WTC11 (cell line): ENCODE measurements around the gene GSG1L. TPM values are rescaled to one million over a fixed set of nuclear protein-coding genes. Genes with fewer than 3 reads are reported as not detected.

Experiments
- ATAC-seq: fragments of 200-7000 bp; cut with Tn5 transposase; 2 replicates; pipeline ENCODE4 v1.10.0; 2021; ENCODE audit warnings: mild to moderate bottlenecking, moderate library complexity
- CTCF ChIA-PET: fragments of 300-600 bp; sonication (Branson Sonifier 250); formaldehyde crosslinking; loops from one replicate; lab custom pipeline; 2021; ENCODE audit warnings: antibody characterized with exemption; lab: Charles Lee
- POLR2A ChIA-PET: fragments of 350-600 bp; sonication (Branson Sonifier 250); formaldehyde crosslinking; loops from one replicate; lab custom pipeline; 2021; ENCODE audit warnings: antibody characterized with exemption; lab: Charles Lee
- DNase-seq: peaks from one replicate; pipeline ENCODE4 v3.0.0; 2021; ENCODE audit warnings: low spot score
- H3K27ac Mint-ChIP-seq: 2 replicates; pipeline ENCODE4 v1.8.0; 2021; ENCODE audit warnings: mixed read lengths
- H3K27me3 Mint-ChIP-seq: 2 replicates; pipeline ENCODE4 v1.8.0; 2021; ENCODE audit warnings: low read depth, mild to moderate bottlenecking, moderate library complexity, mixed read lengths
- H3K36me3 Mint-ChIP-seq: 2 replicates; pipeline ENCODE4 v1.8.0; 2021; ENCODE audit warnings: mixed read lengths
- H3K4me1 Mint-ChIP-seq: 2 replicates; pipeline ENCODE4 v1.8.0; 2022; ENCODE audit warnings: mixed read lengths
- H3K4me3 Mint-ChIP-seq: 2 replicates; pipeline ENCODE4 v1.8.0; 2021; ENCODE audit warnings: mild to moderate bottlenecking, moderate library complexity, mixed read lengths
- H3K9me3 Mint-ChIP-seq: 2 replicates; pipeline ENCODE4 v1.8.0; 2021; ENCODE audit warnings: mixed read lengths
- ATF1 ChIP-seq: sonication (generic); formaldehyde crosslinking; IDR thresholded peaks from 2 replicates; pipeline ENCODE4 v1.8.1; 2023; ENCODE audit warnings: mild to moderate bottlenecking, moderate library complexity, missing genetic modification reagents
- ATF3 ChIP-seq: sonication (generic); formaldehyde crosslinking; conservative IDR thresholded peaks from 2 replicates; pipeline ENCODE4 v1.8.1; 2022; ENCODE audit warnings: mild to moderate bottlenecking, missing genetic modification reagents
- CBFB ChIP-seq: sonication (generic); formaldehyde crosslinking; IDR thresholded peaks from 2 replicates; pipeline ENCODE4 v1.8.1; 2022; ENCODE audit warnings: mild to moderate bottlenecking, low read depth, missing genetic modification reagents
- E2F1 ChIP-seq: sonication (generic); formaldehyde crosslinking; IDR thresholded peaks from 2 replicates; pipeline ENCODE4 v1.8.0; 2022; ENCODE audit warnings: mild to moderate bottlenecking, missing genetic modification reagents
- FOXJ3 ChIP-seq: sonication (generic); formaldehyde crosslinking; IDR thresholded peaks from 2 replicates; pipeline ENCODE4 v1.9.0; 2021; ENCODE audit warnings: missing genetic modification reagents, mild to moderate bottlenecking, borderline replicate concordance
- GRHL2 ChIP-seq: fragments of 250-450 bp; sonication (Bioruptor Pico); IDR thresholded peaks from 2 replicates; pipeline ENCODE4 v1.8.0; 2022; ENCODE audit warnings: mild to moderate bottlenecking, moderate library complexity; ENCODE audit not compliant: insufficient replicate concordance, severe bottlenecking
- HMGA2 ChIP-seq: fragments of 250-450 bp; sonication (Bioruptor Pico); IDR thresholded peaks from 2 replicates; pipeline ENCODE4 v1.4.0; 2021; ENCODE audit warnings: mild to moderate bottlenecking, moderate library complexity
- MXD4 ChIP-seq: fragments of 250-450 bp; sonication (Bioruptor Pico); IDR thresholded peaks from 2 replicates; pipeline ENCODE4 v1.8.0; 2021; ENCODE audit warnings: mild to moderate bottlenecking, moderate library complexity, borderline replicate concordance
- MYBL2 ChIP-seq: sonication (generic); formaldehyde crosslinking; IDR thresholded peaks from 2 replicates; pipeline ENCODE4 v1.8.1; 2023; ENCODE audit warnings: mild to moderate bottlenecking, moderate library complexity, missing genetic modification reagents
- OVOL2 ChIP-seq: fragments of 250-450 bp; sonication (Bioruptor Pico); IDR thresholded peaks from 2 replicates; pipeline ENCODE4 v1.9.0; 2021; ENCODE audit warnings: mild to moderate bottlenecking, borderline replicate concordance
- RELA ChIP-seq: sonication (generic); formaldehyde crosslinking; IDR thresholded peaks from 2 replicates; pipeline ENCODE4 v1.8.1; 2022; ENCODE audit warnings: missing genetic modification reagents, mild to moderate bottlenecking, borderline replicate concordance
- SMAD4 ChIP-seq: sonication (generic); formaldehyde crosslinking; IDR thresholded peaks from 2 replicates; pipeline ENCODE4 v1.8.0; 2022; ENCODE audit warnings: mild to moderate bottlenecking, missing genetic modification reagents
- SOX15 ChIP-seq: fragments of 250-450 bp; sonication (Bioruptor Pico); IDR thresholded peaks from 2 replicates; pipeline ENCODE4 v1.9.0; 2021; ENCODE audit warnings: mild to moderate bottlenecking
- TCF7 ChIP-seq: sonication (generic); formaldehyde crosslinking; IDR thresholded peaks from 2 replicates; pipeline ENCODE4 v1.8.0; 2022; ENCODE audit warnings: mild to moderate bottlenecking, low read depth, missing genetic modification reagents, moderate library complexity
- TEAD4 ChIP-seq: sonication (generic); formaldehyde crosslinking; IDR thresholded peaks from 2 replicates; pipeline ENCODE4 v1.8.0; 2022; ENCODE audit warnings: mild to moderate bottlenecking, missing genetic modification reagents
- TP53 ChIP-seq: sonication (generic); formaldehyde crosslinking; IDR thresholded peaks from 2 replicates; pipeline ENCODE4 v1.8.1; 2023; ENCODE audit warnings: mild to moderate bottlenecking, missing genetic modification reagents
- ZMAT4 ChIP-seq: fragments of 250-450 bp; sonication (Bioruptor Pico); IDR thresholded peaks from 2 replicates; pipeline ENCODE4 v1.9.0; 2021; ENCODE audit warnings: mild to moderate bottlenecking
- ZNF281 ChIP-seq: sonication (generic); formaldehyde crosslinking; IDR thresholded peaks from 2 replicates; pipeline ENCODE4 v1.8.0; 2023; ENCODE audit warnings: mild to moderate bottlenecking, missing genetic modification reagents
- ZNF317 ChIP-seq: sonication (generic); formaldehyde crosslinking; IDR thresholded peaks from 2 replicates; pipeline ENCODE4 v1.8.1; 2023; ENCODE audit warnings: low read depth, mild to moderate bottlenecking, moderate library complexity, missing genetic modification reagents, borderline replicate concordance
- ZNF512 ChIP-seq: sonication (generic); formaldehyde crosslinking; IDR thresholded peaks from 2 replicates; pipeline ENCODE4 v1.8.1; 2022; ENCODE audit warnings: missing genetic modification reagents, borderline replicate concordance
- ZNF671 ChIP-seq: fragments of 250-450 bp; sonication (Bioruptor Pico); IDR thresholded peaks from 2 replicates; pipeline ENCODE4 v1.8.0; 2021; ENCODE audit warnings: mild to moderate bottlenecking
- total RNA-seq: library from RNA; stranded (reverse); gene quantifications from 3 replicates; pipeline ENCODE4 v1.2.3, GENCODE V29; 2021

The GSG1L gene
- total RNA-seq, 1 experiment from 2014 or later: 0.28 TPM

- TF ChIP-seq ZNF512 (CRISPR knock-in tag) (no peak), TCF7 (no peak), RELA (CRISPR knock-in tag) (no peak), SMAD4 (CRISPR knock-in tag) (no peak), GRHL2 (CRISPR knock-in tag) (no peak), E2F1 (CRISPR knock-in tag) (no peak)
These were observed 275.8 kb downstream of the GSG1L start (continued) for GRCh38 chr16:27787665-27788064.

GRCh38 chr16:27786923-27787625, 276.4 kb downstream of the GSG1L start:
- ATAC-seq: no peak
- Mint-ChIP-seq H3K9me3 (no peaks in the 10 kb centered on the region), H3K36me3 (no peaks in the 10 kb centered on the region), H3K4me1 (no peaks in the 10 kb centered on the region), H3K27me3 (no peaks in the 10 kb centered on the region), H3K4me3 (no peak overlapping the region), H3K27ac (no peak overlapping the region)
- CTCF ChIA-PET: no interaction called here
- POLR2A ChIA-PET: no interaction called here
- TF ChIP-seq ATF1 (CRISPR knock-in tag): no peak
- no peak for DNase-seq

GRCh38 chr16:27786221-27786922, 277.1 kb downstream of the GSG1L start:
- H3K36me3 Mint-ChIP-seq: no peaks in the 10 kb centered on the region
- H3K27ac Mint-ChIP-seq: no peak overlapping the region
- CTCF ChIA-PET: interaction anchor here (0.7 kb wide), 1 partner anchor 147 kb away, joined by 3 read pairs; no protein-coding TSS in a partner anchor
- no peaks in the 10 kb centered on the region for H3K27me3 Mint-ChIP-seq
- no peak for DNase-seq
- no peaks in the 10 kb centered on the region for H3K9me3 Mint-ChIP-seq
- no peaks in the 10 kb centered on the region for H3K4me1 Mint-ChIP-seq
- TF ChIP-seq TP53 (CRISPR knock-in tag) (no peak), ZMAT4 (no peak)
- POLR2A ChIA-PET: no interaction called here
- no peak overlapping the region for H3K4me3 Mint-ChIP-seq
- ATAC-seq: no peak

GRCh38 chr16:27785307-27785678, 278.2 kb downstream of the GSG1L start:
- H3K4me1 Mint-ChIP-seq: no peaks in the 10 kb centered on the region
- POLR2A ChIA-PET: no interaction called here
- no peak overlapping the region for H3K4me3 Mint-ChIP-seq
- no peaks in the 10 kb centered on the region for H3K27me3 Mint-ChIP-seq
- H3K9me3 Mint-ChIP-seq: no peaks in the 10 kb centered on the region
- CTCF ChIA-PET: interaction anchor here (0.7 to 1.2 kb wide), 2 partner anchors 82 to 145 kb away, joined by 3 to 4 read pairs; no protein-coding TSS in a partner anchor
- no peak for TF ChIP-seq ZNF281 (CRISPR knock-in tag)
- no peak for TF ChIP-seq ZNF671
- TF ChIP-seq TEAD4 (CRISPR knock-in tag): no peak
- TF ChIP-seq FOXJ3 (CRISPR knock-in tag): no peak
- TF ChIP-seq ZNF317 (CRISPR knock-in tag): no peak
- no peak for TF ChIP-seq OVOL2 (CRISPR knock-in tag)
- no peak for TF ChIP-seq ATF3
- TF ChIP-seq CBFB (CRISPR knock-in tag): no peak
- no peak for TF ChIP-seq HMGA2 (CRISPR knock-in tag)
- no peak for TF ChIP-seq MYBL2
- TF ChIP-seq MXD4 (CRISPR knock-in tag): no peak
- no peak for TF ChIP-seq SOX15 (CRISPR knock-in tag)
- TF ChIP-seq TCF7: no peak
- no peak for DNase-seq
- H3K27ac Mint-ChIP-seq: no peak overlapping the region
- ATAC-seq: no peak
- no peaks in the 10 kb centered on the region for H3K36me3 Mint-ChIP-seq
